ENCODE measurements around the gene STK33.

STK33 gene

DNA sequence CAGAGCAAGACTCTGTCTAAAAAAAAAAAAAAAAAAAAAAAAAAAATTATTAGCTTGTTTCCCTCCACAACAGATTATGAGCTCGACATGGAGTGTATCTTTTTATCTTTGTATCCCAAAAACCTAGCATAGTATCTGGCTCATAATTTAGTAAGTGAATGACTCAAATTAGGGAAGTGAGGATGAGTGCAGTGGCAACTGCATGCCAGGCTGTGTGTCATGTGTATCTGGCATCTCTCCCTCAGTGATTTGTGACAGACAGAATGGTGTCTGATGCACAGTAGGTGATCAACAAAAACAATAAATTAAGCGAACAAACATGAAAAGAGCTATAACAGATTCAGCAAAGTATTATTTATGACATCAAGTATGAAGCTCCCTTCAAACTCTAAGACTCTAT, 7.2 kb downstream of the STK33 start:
- no peak for DNase-seq

DNA sequence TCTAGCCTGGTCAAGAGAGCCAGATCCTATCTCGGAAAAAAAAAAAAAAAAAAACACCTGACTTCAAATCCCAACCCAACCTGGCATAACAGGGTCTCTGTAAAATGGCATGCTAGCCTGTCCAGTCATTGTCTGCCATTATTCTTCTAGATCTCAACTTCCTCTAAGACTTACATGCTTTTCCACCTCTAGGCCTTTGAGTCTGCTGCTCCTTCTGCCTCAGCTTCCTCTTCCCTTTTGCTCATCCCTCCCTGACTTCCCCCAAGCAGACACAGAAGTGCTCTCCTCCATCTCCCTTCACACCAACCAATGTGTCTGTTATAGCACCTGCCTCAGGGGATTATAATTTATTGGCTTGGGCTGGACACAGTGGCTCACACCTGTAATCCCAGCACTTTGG, 7.8 kb downstream of the STK33 start:
- no peak for TF ChIP-seq POLR2A (IDR thresholded peaks at IDR 0.05; ENCODE audit: low read length)
- TF ChIP-seq GATA1 (IDR thresholded peaks at IDR 0.05; ENCODE audit: low read depth, low read length) = no peak
- no peak for DNase-seq

More for the DNA sequence above, 7.2 kb downstream of the STK33 start:
- TF ChIP-seq POLR2A (IDR thresholded peaks at IDR 0.05; ENCODE audit: low read length) (no peak), GATA1 (IDR thresholded peaks at IDR 0.05; ENCODE audit: low read depth, low read length) (no peak)

DNA sequence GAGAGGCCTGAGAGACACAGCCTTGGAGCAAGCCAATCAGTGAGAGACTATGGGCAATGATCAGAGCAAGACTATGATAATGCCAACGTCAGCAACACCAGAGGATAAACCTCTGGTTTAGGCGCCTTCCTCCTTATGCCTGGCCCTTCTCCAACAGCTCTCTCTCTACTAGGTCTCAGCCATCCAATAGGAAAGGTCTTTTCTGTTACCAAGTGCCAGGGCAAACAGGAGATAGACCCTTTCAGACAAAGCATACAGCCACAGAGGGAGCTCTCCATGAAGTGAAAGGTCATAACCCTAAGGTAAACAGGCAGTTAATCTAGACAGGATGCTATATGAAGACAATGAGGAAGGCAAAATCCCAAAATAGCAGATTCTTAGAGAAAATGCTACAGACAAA, 9.5 kb downstream of the STK33 start:
- TF ChIP-seq POLR2A (IDR thresholded peaks at IDR 0.05; ENCODE audit: low read length) (no peak), GATA1 (IDR thresholded peaks at IDR 0.05; ENCODE audit: low read depth, low read length) (no peak)
- no peak for DNase-seq

DNA sequence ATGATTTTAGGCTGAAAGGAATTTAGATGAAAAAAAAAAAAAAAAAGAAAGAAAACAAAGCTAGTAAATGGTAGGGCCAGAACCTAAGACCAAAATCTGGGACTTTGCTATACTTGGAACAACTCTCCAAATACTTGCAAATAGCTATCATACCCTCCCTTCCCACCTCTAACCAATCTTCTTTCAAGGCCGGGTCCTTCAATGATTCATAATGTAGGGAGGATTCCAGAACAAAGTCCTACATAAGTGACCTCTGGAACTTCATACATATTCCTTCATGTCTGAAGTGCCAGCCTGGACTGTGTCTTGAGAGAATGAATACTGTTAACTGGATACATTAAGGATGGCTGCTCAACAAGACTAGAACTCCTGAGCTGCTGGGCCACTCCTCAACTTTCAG, 9.9 kb downstream of the STK33 start:
- TF ChIP-seq GATA1 (IDR thresholded peaks at IDR 0.05; ENCODE audit: low read depth, low read length) = no peak
- no peak for TF ChIP-seq POLR2A (IDR thresholded peaks at IDR 0.05; ENCODE audit: low read length)
- no peak for DNase-seq

DNA sequence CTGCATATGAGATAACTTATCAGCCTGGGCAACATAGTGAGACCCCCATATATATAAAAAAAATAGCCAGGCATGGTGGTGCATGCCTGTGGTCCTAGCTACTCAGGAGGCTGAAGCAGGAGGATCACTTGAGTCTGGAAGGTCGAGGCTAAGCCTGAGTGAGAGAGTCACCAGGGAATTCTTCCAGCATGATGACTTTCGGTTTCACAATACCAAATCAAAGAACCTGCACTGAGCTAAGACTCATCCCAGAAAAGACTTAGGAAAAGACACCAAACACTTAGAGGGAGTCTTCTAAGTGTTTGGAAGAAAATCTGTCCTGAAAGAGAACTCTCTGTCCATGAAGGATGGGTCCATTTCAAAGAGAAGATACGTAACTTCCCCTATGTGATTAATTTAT, 12.7 kb downstream of the STK33 start:
- TF ChIP-seq GATA1 (IDR thresholded peaks at IDR 0.05; ENCODE audit: low read depth, low read length) (no peak), POLR2A (IDR thresholded peaks at IDR 0.05; ENCODE audit: low read length) (no peak)
- DNase-seq = no peak

DNA sequence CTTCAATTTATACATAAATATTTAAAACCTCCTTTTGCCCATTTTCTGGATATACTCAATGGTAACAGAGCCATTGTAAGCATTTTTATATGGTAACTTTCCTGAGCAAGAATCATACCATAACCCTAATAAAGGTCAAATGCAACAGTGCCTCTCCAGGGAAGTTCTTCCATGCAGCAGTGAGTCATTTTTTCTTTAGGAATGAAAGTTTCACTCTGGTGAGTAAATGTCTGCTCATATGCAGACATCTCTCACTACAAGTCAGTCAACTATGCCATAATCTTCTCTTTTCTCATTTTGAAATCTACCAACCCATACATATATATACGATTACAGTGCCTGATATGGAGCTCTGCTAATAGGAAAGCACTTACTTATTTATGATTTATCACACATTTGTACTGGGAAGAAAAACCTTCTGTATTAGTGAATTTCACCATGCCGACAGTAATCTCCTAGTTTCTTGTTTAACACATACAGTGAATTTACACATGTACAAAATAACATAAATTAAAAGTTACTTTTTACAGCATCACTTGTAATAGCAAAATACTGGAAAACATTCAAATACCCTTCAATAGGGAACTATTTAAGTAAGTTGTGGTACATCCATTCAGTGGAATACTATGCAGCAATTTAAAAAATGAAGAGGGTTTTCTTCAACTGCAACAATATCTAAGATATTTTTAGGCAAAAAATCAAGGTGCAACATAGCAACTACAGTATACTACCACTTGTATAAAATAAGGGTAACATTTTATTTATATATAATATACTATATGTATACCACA, 16.0 kb downstream of the STK33 start:
- no peak for TF ChIP-seq GATA1 (IDR thresholded peaks at IDR 0.05; ENCODE audit: low read depth, low read length)
- no peak for TF ChIP-seq POLR2A (IDR thresholded peaks at IDR 0.05; ENCODE audit: low read length)
- no peak for DNase-seq

DNA sequence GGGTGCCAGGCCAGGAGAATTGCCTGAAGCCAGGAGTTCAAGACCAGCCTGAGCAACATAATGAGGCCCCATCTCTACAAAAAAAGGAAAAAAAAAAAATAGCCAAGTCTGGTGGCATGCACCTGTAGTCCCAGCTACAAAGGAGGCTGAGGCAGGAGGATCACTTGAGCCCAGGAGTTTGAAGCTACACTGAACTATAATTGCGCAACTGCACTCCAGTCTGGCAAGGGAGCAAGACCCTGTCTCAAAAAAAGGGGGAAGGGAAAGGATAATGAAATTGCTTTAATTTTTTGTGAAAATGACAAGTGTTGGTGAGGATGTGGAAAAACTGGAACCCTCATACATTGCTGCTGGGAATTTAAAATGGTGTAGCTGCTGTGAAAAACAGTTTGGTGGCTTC, 19.2 kb downstream of the STK33 start:
- DNase-seq = no peak
- TF ChIP-seq POLR2A (IDR thresholded peaks at IDR 0.05; ENCODE audit: low read length) (no peak), GATA1 (IDR thresholded peaks at IDR 0.05; ENCODE audit: low read depth, low read length) (no peak)

DNA sequence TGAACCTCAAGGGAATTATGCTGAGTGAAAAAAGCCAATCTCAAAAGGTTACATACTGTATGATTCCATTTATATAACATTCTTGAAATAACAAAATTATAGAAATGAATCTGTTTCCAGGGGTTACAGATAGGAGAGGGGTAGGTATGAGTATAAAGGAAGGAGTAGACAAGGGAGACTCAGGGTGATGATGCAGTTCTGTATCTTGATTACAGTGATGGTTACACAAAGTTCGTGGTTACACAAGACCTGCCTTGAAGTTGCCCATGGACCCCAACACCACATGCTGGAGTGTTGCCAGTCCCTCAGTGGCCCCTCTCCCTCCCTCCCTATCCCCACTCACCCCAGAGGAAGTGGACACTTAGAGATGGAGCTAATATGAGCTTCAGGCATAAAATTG, 20.3 kb downstream of the STK33 start:
- TF ChIP-seq POLR2A (IDR thresholded peaks at IDR 0.05; ENCODE audit: low read length) (no peak), GATA1 (IDR thresholded peaks at IDR 0.05; ENCODE audit: low read depth, low read length) (no peak)
- no peak for DNase-seq

DNA sequence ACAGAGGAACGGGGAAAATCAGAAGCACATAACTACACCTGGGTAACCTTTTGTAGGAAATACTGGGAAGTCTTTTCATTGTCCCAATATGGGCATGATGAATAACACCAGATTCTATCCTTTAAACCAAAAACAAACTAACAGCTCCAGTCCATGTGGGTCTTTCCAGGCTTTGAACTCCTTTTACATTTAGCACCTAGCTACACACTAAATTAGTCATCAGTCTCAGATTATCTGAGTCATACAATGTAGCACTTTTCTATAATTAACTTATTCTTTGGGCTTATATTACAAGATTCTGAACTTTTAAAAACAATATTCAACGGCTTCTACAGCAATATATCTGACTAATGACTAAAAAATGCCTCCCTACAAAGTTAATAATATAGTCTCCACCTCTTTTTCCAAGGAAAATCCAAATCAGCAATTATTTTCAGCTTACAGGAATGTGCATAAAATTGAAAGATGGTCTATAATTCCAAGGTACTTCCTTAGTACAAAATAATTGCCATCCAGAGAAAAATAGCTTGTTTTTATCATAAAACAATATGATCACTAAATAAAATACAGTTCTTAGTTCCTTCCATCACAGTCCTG, 26.3 kb downstream of the STK33 start:
- DNase-seq = no peak
- TF ChIP-seq POLR2A (IDR thresholded peaks at IDR 0.05; ENCODE audit: low read length) (no peak), GATA1 (IDR thresholded peaks at IDR 0.05; ENCODE audit: low read depth, low read length) (no peak)

DNA sequence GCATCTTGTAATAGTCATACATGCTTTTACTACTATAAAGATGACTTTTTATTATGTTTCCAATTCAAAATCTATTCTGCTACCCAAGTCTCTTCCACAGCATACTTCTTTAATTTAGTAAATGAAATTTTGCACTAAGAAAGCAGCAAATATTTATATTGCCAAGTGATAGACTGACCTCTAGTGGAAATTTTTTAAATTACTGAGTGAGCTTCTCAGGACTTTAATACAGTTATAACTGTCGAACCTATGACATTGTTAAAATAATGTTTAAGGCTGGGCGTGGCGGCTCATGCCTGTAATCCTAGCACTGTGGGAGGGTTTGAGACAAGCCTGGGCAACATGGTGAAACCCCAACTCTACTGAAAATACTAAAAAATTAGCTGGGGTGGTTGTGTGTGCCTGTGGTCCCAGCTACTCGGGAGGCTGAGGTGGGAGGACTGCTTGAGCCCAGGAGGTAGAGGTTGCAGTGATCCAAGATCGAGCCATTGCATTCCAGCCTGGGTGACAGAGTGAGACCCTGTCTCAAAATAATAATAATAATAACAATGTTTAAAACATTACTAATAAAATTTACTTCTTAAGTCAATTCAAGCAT, 27.3 kb downstream of the STK33 start:
- DNase-seq = peak; percentile 26 to 59
- TF ChIP-seq GATA1 (IDR thresholded peaks at IDR 0.05; ENCODE audit: low read depth, low read length) = no peak
- no peak for TF ChIP-seq POLR2A (IDR thresholded peaks at IDR 0.05; ENCODE audit: low read length)

DNA sequence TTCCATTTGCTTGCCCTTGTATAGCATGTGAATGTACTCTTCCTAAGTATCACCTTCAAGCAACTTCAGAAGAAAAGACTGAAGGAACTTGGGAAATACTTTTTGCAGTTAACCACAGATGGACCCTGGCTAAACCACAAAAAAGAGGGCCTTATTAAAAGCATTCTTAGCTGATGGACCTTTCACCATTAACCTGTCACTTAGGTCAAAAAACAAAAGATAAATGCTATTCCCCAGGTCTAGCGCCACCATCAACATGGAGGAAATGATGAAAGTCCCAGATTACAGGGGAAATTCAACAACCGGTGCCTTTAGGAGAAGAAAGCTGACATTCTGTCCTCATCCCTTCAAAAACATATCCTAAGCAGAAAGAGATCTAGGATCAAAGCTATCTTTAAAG, 29.5 kb downstream of the STK33 start:
- DNase-seq = no peak

DNA sequence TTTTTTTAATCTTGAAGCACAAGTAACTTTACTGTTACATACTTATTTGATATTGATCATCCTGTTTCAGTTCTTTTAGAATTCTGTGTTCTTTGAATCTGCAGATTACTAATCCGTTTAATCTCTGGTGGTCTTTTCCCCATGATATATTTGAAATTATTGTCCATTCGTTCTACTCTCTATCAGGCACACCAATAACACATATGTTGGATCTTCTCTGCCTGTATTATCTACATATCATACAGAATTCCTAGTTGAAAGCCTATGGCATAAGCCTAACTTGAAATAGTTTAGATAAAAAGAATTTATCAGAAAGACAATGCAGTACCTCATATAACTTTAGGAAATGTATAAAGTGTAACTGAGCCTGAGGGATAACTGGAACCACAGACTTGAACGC, 32.6 kb downstream of the STK33 start:
- TF ChIP-seq GATA1 (IDR thresholded peaks at IDR 0.05; ENCODE audit: low read depth, low read length) (no peak), POLR2A (IDR thresholded peaks at IDR 0.05; ENCODE audit: low read length) (no peak)
- DNase-seq = no peak

More for the DNA sequence above, 29.5 kb downstream of the STK33 start:
- TF ChIP-seq POLR2A (IDR thresholded peaks at IDR 0.05; ENCODE audit: low read length) (no peak), GATA1 (IDR thresholded peaks at IDR 0.05; ENCODE audit: low read depth, low read length) (no peak)

DNA sequence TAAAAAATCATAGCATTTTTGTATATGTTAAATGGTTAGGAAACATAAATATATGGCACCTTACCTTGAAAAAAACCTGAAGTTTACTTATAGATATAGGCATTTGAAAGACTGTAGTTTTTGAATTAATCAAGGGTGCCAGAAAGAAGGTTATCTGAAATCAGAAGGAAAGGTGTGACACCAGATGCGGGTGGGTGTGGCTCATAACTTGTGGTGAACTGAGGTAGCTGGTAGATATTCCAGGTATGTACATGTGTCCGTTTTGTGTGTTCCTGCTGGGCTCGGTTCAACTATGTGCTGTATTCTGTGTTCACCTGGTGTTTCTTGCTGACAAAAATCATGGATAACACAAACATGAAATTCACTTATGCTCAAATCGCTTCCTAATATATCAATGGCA, 35.6 kb downstream of the STK33 start:
- no peak for DNase-seq
- TF ChIP-seq POLR2A (IDR thresholded peaks at IDR 0.05; ENCODE audit: low read length) (no peak), GATA1 (IDR thresholded peaks at IDR 0.05; ENCODE audit: low read depth, low read length) (no peak)

DNA sequence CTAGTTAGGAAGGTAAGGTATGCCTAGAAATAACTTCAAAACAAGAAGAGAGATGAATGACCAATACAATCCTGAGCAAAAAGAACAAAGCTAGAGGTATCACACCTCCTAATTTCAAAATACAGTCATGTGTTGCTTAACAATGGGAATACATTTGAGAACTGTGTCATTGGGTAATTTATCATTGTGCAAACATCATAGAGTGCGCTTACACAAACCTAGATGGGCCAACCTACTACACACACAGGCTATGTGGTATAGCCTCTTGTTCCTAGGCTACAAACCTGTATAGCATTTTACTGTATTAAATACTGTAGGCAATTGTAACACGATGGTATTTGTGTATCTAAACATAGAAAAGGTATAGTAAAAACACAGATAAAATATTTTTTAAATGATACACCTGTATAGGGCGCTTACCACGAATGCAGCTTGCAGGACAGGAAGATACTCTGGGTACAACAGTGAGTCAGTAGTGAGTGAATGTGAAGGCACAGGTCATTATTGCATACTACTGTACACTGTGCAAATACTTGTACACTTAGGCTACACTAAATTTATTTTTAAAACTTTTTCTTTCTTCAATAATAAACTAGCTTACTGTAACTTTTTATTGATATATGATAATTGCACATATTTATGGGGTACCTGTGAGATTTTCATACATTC, 48.2 kb downstream of the STK33 start:
- DNase-seq = no peak
- TF ChIP-seq POLR2A (IDR thresholded peaks at IDR 0.05; ENCODE audit: low read length) (no peak), GATA1 (IDR thresholded peaks at IDR 0.05; ENCODE audit: low read depth, low read length) (no peak)

Data from erythroblast (primary cell).